Adipose tissue (tissue), 3 donors: ENCODE results near the gene MAPK8IP1. TPM values are rescaled to one million over a fixed set of nuclear protein-coding genes. Genes with fewer than 3 reads are reported as not detected.

Experiments used
- polyA plus RNA-seq, 3 donors: library from polyadenylated mRNA; stranded (reverse); fragments of 200-250 nt; gene quantifications; one replicate each; pipeline ENCODE4 v1.2.3, GENCODE V29; 2013
- donor health status: healthy with polysubstance abuse.
- donor health status: Bipolar disorder and iron deficiency.
- donor health status: healthy.

The MAPK8IP1 gene
- polyA plus RNA-seq, 3 donors = 3.4 to 36.6 (median 3.6) TPM

Other genes starting within 250 kb of the MAPK8IP1 start
- gene CHST1, start 220.0 kb upstream of the MAPK8IP1 start, polyA plus RNA-seq = 1 to 10 TPM in 2 of 3 donors, under 1 TPM in 1; 0.77 to 2.0 (median 1.5) TPM
- gene SLC35C1, start 80.5 kb upstream of the MAPK8IP1 start, polyA plus RNA-seq = 10 to 100 TPM; 10.4 to 52.0 (median 15.4) TPM
- 10 to 100 TPM; 14.8 to 60.8 (median 16.2) TPM for gene CRY2, start 38.2 kb upstream of the MAPK8IP1 start, polyA plus RNA-seq
- gene FREY1, start 21.6 kb downstream of the MAPK8IP1 start, polyA plus RNA-seq = under 1 TPM in 1 of 3 donors, not detected in 2; 0.10 TPM
- gene PEX16, start 32.2 kb downstream of the MAPK8IP1 start, polyA plus RNA-seq = 10 to 100 TPM; 17.9 to 40.8 (median 35.1) TPM
- gene LARGE2, start 37.0 kb downstream of the MAPK8IP1 start, polyA plus RNA-seq = 10 to 100 TPM in 1 of 3 donors, 1 to 10 TPM in 1, not detected in 1; 1.2 to 17.1 TPM
- gene PHF21A, start 235.8 kb downstream of the MAPK8IP1 start, polyA plus RNA-seq = 10 to 100 TPM in 2 of 3 donors, 1 to 10 TPM in 1; 6.5 to 29.5 (median 14.0) TPM